ENCODE data around the gene TMEM229A.

GRCh38 chr7:124032369-124033094 is at the start of gene TMEM229A:
- no peak for TF ChIP-seq CTCF (IDR thresholded peaks at IDR 0.05; ENCODE audit: low read depth, low read length)
- TF ChIP-seq POLR2A (IDR thresholded peaks at IDR 0.05; ENCODE audit: extremely low read depth, insufficient read length): no peak
- no peak for TF ChIP-seq MAX (IDR thresholded peaks at IDR 0.05; ENCODE audit: low read depth, low read length)

Measured in NB4 (cell line).